PFSK-1 (cell line): ENCODE results near the gene SYS1.

ENCODE experiments used
- SIN3A ChIP-seq: IDR thresholded peaks from 2 replicates; pipeline ENCODE4 v1.6.1; 2012; ENCODE audit warnings: mild to moderate bottlenecking, low read length, moderate library complexity, borderline replicate concordance; ENCODE audit not compliant: insufficient read depth
- TAF1 ChIP-seq: IDR thresholded peaks from 2 replicates; pipeline ENCODE4 v1.6.1; 2012; ENCODE audit warnings: low read length, control low read depth, borderline replicate concordance; ENCODE audit not compliant: insufficient read depth

GRCh38 chr20:45343532-45344167 lies 19.3 kb upstream of the SYS1 start:
- no peak for TF ChIP-seq SIN3A
- no peak for TF ChIP-seq TAF1
